Activated CD8-positive, alpha-beta memory T cell treated with anti-CD3 and anti-CD28 coated beads for 1 hour (primary cell): ENCODE data around the gene RGS5.

Source experiments
- DNase-seq, 2 donors: peaks; one replicate each; pipeline ENCODE4 v3.0.0-alpha.2; 2020; ENCODE audit warnings: low read depth in 1 of 2; ENCODE audit errors: extremely low read depth in 1 of 2

Gene RGS5

GRCh38 chr1:163186862-163187261 is 15.9 kb downstream of the RGS5 start:
- DNase-seq, result no peak

GRCh38 chr1:163182330-163182949 is 20.3 kb downstream of the RGS5 start:
- DNase-seq, result no peak

- DNase-seq, result no peak
Measured at GRCh38 chr1:163178628-163179027, 24.1 kb downstream of the RGS5 start.

DNA sequence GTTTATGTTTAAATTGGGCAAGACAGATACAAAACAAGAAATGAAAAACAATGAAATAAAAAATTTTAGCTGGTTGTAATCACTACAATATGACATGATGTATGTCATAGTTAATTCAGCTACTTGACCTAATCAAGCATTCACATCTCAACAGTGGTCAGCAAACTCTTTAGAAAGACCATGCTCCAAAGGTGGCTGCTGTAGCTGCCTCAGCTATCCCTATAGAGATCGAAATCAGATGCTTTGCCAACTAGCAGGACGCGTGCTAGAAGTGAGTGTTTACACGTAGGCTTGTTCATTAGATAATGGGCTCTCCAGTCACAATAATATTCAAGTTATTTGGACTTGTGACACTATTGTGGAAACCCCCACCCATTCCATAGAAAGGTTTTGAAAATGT is 25.9 kb downstream of the RGS5 start:
- no peak for DNase-seq

- no peak for DNase-seq
Measured at GRCh38 chr1:163174524-163175437, 27.9 kb downstream of the RGS5 start.

GRCh38 chr1:163173121-163173520 is 29.6 kb downstream of the RGS5 start:
- DNase-seq, result no peak

DNA sequence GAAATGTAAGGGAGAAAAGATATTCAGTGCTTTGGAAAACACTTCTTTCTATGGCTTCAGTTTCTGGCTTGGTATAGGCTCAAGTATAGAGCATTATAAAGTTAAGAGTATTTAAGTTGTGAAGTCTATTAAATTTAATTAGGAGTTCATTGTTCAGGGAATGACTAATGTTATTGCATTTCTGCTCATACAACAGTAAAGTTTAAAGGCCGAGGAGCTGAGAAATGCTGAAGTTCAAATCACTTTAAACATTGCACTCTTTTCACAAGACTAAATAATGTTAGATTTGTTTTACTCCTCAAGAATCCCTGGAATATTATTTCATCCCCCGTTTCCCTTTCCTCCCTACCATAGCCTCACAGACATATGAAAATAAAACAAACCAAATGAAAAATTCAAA is 30.1 kb downstream of the RGS5 start:
- no peak for DNase-seq

GRCh38 chr1:163171826-163172225 is 30.9 kb downstream of the RGS5 start:
- DNase-seq, result no peak

GRCh38 chr1:163170975-163171676 is 31.6 kb downstream of the RGS5 start:
- DNase-seq, result no peak

DNA sequence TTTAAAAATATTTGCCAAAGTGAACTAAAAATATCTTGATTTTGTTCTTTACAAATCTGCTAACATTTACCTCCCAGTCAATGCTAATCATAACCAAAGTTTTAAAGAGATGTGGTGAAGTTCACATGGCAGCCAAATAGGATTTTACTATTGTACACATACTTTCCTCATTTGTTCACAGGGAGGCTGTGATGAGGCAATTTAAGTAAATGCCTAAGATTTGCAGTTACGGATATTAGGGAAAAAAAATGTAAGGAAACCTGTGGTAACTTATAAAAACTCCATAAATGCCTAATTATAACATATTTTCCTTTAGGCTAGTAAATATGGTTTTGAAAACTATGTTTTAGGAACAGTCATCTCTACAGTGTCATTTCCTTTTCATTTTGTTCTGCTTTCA is 32.4 kb downstream of the RGS5 start:
- DNase-seq, result no peak

- no peak for DNase-seq
Measured at GRCh38 chr1:163169553-163169952, 33.2 kb downstream of the RGS5 start.

DNA sequence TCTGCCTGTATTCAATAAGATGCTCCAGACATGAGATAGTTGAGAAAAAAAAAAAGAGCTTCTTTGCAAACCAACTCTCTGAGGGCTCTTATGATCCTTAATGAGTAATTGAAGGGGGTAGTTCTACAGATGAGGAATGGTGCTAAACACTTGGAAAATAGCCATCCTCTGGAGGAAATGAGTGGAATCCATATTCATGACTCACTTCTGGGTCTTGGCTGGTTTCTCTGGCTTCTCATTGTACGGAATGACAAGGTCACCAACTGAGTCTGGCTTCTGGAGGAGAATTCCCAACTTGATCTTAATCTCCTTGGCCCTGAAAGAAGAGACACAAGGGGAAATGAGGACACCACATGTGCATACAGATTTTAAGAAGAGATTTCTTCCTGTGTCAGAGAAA is 34.7 kb downstream of the RGS5 start:
- DNase-seq, result no peak

GRCh38 chr1:163166886-163167555 is 35.7 kb downstream of the RGS5 start:
- no peak for DNase-seq

- DNase-seq, result no peak
Measured at GRCh38 chr1:163165119-163165518, 37.6 kb downstream of the RGS5 start.

DNA sequence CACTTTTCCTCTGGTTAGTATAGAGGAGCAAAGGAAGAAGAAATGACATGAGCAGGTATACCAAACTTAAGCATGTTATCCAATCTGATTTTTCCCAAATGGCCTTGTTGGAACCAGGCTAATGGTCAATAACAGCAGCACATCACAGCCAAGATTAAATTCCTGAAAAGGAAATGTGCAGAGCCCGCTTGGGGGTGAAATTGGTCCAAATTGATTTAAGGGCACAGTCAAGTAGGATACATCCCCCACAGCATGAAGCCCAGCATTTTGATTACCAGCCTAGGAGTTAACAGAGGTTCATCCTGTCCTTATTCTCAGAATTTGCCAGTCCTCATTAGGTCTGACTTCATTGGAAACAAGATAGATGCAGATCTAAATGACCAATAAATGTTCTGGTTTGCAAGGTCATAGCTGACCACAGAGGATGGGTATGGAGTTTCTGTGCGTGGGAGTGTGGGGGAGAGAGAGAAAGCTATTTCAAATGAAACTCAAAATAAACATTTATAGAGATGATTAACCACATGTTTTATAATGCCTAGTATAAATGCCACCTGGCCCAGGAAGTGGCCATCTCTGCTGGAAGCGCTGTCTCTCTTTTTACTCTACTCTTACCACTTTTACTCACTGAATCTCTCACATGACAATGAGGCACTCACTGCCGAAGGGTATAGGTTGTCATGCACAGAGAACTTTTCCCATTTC is 38.7 kb downstream of the RGS5 start:
- DNase-seq, result no peak

- DNase-seq, result no peak
Measured at GRCh38 chr1:163163163-163163562, 39.6 kb downstream of the RGS5 start.

DNA sequence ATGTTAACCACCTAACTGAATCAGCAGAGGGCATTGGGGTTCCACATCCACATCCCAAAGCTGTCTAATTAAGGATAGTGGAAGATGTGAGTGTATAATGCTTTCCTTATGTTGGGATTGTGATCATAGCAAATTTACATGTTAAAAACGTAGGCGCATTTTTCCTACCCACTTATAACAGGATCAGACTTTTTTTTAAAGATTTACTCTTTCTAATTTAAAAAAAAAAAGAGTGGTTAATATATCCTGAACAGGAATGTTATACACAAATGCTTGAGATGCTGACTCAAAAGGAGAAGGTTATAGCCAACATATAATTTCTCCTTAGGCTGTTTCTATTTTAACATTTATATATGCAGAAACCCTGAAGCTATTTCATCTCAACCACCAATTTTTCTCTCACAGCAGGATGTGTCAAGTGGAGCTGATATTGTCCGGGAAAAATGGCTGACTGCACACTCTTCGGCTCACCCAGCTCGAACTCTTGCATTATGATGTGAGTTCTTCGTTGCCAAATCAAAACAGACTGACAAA is 40.3 kb downstream of the RGS5 start:
- DNase-seq, result no peak

DNA sequence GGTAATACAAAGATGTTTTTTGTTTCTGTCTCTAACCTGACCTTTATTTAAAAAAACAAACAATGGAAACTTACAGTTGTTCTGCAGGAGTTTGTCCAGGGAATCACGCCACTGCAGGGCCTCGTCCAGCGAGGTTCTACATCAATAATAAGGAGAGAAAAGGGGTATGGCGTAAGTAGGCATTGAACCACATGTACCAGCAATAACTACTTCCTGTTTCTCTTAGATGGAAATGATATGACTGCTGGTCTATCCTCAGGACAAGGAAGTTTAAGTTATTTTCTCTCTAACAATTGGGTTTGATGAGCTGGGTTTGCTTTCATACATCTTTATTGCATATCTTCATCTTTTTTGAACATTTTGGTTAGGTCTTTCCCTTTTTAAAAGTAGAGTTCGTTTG is 40.9 kb downstream of the RGS5 start:
- no peak for DNase-seq

DNA sequence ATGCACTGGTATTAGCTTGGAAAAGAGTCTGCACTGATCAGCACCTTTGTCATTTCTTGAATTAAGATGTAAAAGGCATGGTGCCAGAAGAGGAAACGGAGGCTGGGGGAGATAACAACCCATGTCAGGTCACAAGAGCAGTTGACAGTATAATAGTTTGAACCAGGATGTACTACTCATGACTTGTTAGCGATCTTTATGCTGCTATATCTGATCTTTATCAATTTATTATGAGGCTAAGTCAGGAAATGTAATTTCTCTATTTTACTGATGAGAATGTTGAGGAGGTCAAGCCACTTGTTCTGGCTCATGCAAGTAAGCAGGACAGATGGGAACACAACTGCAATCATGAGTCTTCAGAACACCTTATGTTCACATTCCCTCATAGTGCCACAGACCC is 41.4 kb downstream of the RGS5 start:
- DNase-seq, result no peak

- DNase-seq, result no peak
Measured at GRCh38 chr1:163155606-163156005, 47.1 kb downstream of the RGS5 start.
